ENCODE results near the gene PRPSAP1.

PRPSAP1 gene

GRCh38 chr17:76304226-76305134 lies 49.2 kb downstream of the PRPSAP1 start:
- Histone ChIP-seq H3K9me3 (replicated peaks; ENCODE audit: low read length) (no peaks in the 10 kb centered on the region), H3K27me3 (ENCODE audit: control insufficient read depth, insufficient read depth, low read length) (no peaks in the 10 kb centered on the region), H3K4me3 (ENCODE audit: low read length) (no peak overlapping the region), H3K4me2 (ENCODE audit: low read length) (no peak overlapping the region), H3K9ac (ENCODE audit: low read depth, low read length) (no peak overlapping the region), H3K4me1 (ENCODE audit: control insufficient read depth, insufficient read depth, low read length) (no peaks in the 10 kb centered on the region), H3K36me3 (ENCODE audit: insufficient read depth, low read length) (peaks cover 3% of the 10 kb centered on the region)

DNA sequence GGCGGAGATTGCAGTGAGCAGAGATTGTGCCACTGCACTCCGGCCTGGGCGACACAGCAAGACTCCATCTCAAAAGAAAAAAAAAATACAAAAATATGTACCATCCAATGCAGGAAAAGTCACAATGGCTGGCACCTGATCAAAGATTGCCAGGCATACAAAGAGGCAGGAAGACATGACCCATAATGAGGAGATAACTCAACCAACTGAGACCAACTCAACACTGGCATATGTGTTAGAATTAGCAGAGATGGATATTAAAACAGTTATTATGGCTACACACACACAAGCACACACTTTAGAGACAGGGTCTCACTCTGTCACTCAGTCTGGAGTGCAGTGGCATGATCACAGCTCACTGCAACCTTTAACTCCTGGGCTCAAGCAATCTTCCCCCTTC lies 56.3 kb downstream of the PRPSAP1 start:
- no peak overlapping the region for H3K4me2 ChIP-seq (ENCODE audit: low read length)
- H3K9me3 ChIP-seq (replicated peaks; ENCODE audit: low read length) = no peaks in the 10 kb centered on the region
- no peaks in the 10 kb centered on the region for H3K27me3 ChIP-seq (ENCODE audit: control insufficient read depth, insufficient read depth, low read length)
- no peak overlapping the region for H3K9ac ChIP-seq (ENCODE audit: low read depth, low read length)
- no peak overlapping the region for H3K4me3 ChIP-seq (ENCODE audit: low read length)
- H3K4me1 ChIP-seq (ENCODE audit: control insufficient read depth, insufficient read depth, low read length) = no peaks in the 10 kb centered on the region
- H3K36me3 ChIP-seq (ENCODE audit: insufficient read depth, low read length) = peaks cover 8% of the 10 kb centered on the region

- Histone ChIP-seq H3K9me3 (replicated peaks; ENCODE audit: low read length) (no peaks in the 10 kb centered on the region), H3K4me3 (ENCODE audit: low read length) (no peak overlapping the region), H3K36me3 (ENCODE audit: insufficient read depth, low read length) (peaks cover 8% of the 10 kb centered on the region), H3K4me2 (ENCODE audit: low read length) (no peak overlapping the region), H3K27me3 (ENCODE audit: control insufficient read depth, insufficient read depth, low read length) (no peaks in the 10 kb centered on the region), H3K4me1 (ENCODE audit: control insufficient read depth, insufficient read depth, low read length) (no peaks in the 10 kb centered on the region), H3K9ac (ENCODE audit: low read depth, low read length) (no peak overlapping the region)
Observed at GRCh38 chr17:76296889-76297288, 56.8 kb downstream of the PRPSAP1 start.

DNA sequence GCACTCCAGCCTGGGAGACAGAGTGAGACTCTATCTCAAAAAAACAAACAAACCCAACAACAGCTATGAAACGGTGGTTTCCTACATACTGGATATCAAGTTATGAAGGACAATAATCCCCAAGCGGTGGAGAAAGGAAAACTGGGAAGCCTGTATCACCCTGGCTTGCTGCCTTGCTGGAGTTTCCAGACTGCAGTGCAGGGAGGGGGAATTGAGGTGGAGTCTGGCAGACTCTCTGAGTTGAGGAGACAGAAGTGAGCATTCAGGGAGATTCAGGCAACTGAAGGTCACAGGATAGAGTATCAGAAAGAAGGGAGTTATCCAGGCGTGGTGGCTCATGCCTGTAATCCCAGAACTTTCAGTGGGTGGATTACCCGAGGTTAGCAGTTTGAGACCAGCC lies 57.5 kb downstream of the PRPSAP1 start:
- Histone ChIP-seq H3K4me1 (ENCODE audit: control insufficient read depth, insufficient read depth, low read length) (no peaks in the 10 kb centered on the region), H3K9me3 (replicated peaks; ENCODE audit: low read length) (no peaks in the 10 kb centered on the region), H3K36me3 (ENCODE audit: insufficient read depth, low read length) (peaks cover 8% of the 10 kb centered on the region), H3K9ac (ENCODE audit: low read depth, low read length) (no peak overlapping the region), H3K4me2 (ENCODE audit: low read length) (no peak overlapping the region), H3K27me3 (ENCODE audit: control insufficient read depth, insufficient read depth, low read length) (no peaks in the 10 kb centered on the region), H3K4me3 (ENCODE audit: low read length) (no peak overlapping the region)

DNA sequence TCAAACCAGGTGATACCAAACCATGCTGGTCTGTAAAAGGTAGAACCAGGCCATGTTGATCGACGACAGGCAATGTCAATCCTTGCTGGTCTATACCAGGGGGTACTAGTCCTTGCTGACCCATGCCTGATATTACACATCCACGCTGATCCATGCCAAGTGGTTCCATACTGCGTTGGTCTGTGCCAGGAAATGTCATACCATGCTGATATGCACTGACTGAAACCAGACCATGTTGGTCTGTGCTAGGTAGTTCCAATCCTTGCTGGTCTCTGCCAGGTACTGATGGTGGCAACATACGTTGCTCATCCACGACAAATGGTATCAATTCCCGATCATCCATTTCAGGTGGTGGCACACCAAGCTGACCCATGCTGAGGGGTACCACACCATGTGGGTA lies 60.6 kb downstream of the PRPSAP1 start:
- Histone ChIP-seq H3K9ac (ENCODE audit: low read depth, low read length) (no peak overlapping the region), H3K9me3 (replicated peaks; ENCODE audit: low read length) (no peaks in the 10 kb centered on the region), H3K4me1 (ENCODE audit: control insufficient read depth, insufficient read depth, low read length) (no peaks in the 10 kb centered on the region), H3K4me2 (ENCODE audit: low read length) (no peak overlapping the region), H3K4me3 (ENCODE audit: low read length) (no peak overlapping the region), H3K36me3 (ENCODE audit: insufficient read depth, low read length) (peaks cover 8% of the 10 kb centered on the region), H3K27me3 (ENCODE audit: control insufficient read depth, insufficient read depth, low read length) (no peaks in the 10 kb centered on the region)

DNA sequence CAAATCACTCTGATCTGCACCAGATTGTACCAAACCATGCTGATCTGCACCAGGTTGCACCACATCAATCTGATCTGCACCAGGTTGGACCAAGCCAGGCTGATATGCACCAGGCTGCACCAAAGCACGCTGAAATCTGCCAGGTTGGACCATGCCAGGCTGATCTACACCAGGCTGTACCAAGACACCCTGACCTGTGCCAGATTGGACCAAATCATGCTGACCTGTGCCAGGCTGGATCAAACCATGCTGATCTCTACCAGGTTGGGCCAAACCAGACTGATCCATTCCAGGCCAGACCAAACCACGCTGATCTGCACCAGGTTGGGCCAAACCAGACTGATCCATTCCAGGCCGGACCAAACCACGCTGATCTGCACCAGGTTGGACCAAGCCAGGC lies 61.1 kb downstream of the PRPSAP1 start:
- no peaks in the 10 kb centered on the region for H3K27me3 ChIP-seq (ENCODE audit: control insufficient read depth, insufficient read depth, low read length)
- H3K9ac ChIP-seq (ENCODE audit: low read depth, low read length) = no peak overlapping the region
- no peak overlapping the region for H3K4me2 ChIP-seq (ENCODE audit: low read length)
- H3K4me1 ChIP-seq (ENCODE audit: control insufficient read depth, insufficient read depth, low read length) = no peaks in the 10 kb centered on the region
- no peak overlapping the region for H3K4me3 ChIP-seq (ENCODE audit: low read length)
- peaks cover 8% of the 10 kb centered on the region for H3K36me3 ChIP-seq (ENCODE audit: insufficient read depth, low read length)
- no peaks in the 10 kb centered on the region for H3K9me3 ChIP-seq (replicated peaks; ENCODE audit: low read length)

- H3K4me3 ChIP-seq (ENCODE audit: low read length) = no peak overlapping the region
- H3K9ac ChIP-seq (ENCODE audit: low read depth, low read length) = no peak overlapping the region
- H3K9me3 ChIP-seq (replicated peaks; ENCODE audit: low read length) = no peaks in the 10 kb centered on the region
- peaks cover 3% of the 10 kb centered on the region for H3K4me1 ChIP-seq (ENCODE audit: control insufficient read depth, insufficient read depth, low read length)
- H3K36me3 ChIP-seq (ENCODE audit: insufficient read depth, low read length) = no peaks in the 10 kb centered on the region
- no peak overlapping the region for H3K4me2 ChIP-seq (ENCODE audit: low read length)
- no peaks in the 10 kb centered on the region for H3K27me3 ChIP-seq (ENCODE audit: control insufficient read depth, insufficient read depth, low read length)
Observed at GRCh38 chr17:76281573-76282371, 71.9 kb downstream of the PRPSAP1 start.

DNA sequence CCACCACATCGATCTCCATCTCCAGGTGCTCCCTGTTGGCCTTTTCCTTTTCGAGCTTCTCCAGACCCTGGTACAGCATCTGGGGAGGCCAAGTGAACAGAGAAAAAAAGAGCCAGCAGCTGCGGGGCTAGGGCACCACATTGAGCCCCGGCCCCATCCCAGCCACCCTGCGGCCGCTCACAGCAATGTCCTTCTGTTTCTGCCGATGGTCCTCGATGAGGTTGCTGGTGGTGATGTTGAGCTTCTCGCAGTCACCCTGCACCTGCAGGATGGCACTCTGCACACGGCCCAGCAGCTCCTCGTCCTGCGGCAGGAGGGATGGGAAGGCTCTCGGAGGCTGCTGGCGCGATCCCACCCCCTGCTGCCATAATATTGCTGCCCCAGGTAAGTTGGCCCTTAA lies 73.1 kb downstream of the PRPSAP1 start:
- Histone ChIP-seq H3K9ac (ENCODE audit: low read depth, low read length) (no peak overlapping the region), H3K27me3 (ENCODE audit: control insufficient read depth, insufficient read depth, low read length) (no peaks in the 10 kb centered on the region), H3K36me3 (ENCODE audit: insufficient read depth, low read length) (no peaks in the 10 kb centered on the region), H3K4me1 (ENCODE audit: control insufficient read depth, insufficient read depth, low read length) (peaks cover 5% of the 10 kb centered on the region), H3K9me3 (replicated peaks; ENCODE audit: low read length) (no peaks in the 10 kb centered on the region), H3K4me2 (ENCODE audit: low read length) (no peak overlapping the region), H3K4me3 (ENCODE audit: low read length) (no peak overlapping the region)

- Histone ChIP-seq H3K4me2 (ENCODE audit: low read length) (no peak overlapping the region), H3K4me3 (ENCODE audit: low read length) (no peak overlapping the region), H3K9ac (ENCODE audit: low read depth, low read length) (no peak overlapping the region), H3K36me3 (ENCODE audit: insufficient read depth, low read length) (no peaks in the 10 kb centered on the region), H3K27me3 (ENCODE audit: control insufficient read depth, insufficient read depth, low read length) (no peaks in the 10 kb centered on the region), H3K4me1 (ENCODE audit: control insufficient read depth, insufficient read depth, low read length) (peaks cover 5% of the 10 kb centered on the region), H3K9me3 (replicated peaks; ENCODE audit: low read length) (no peaks in the 10 kb centered on the region)
Observed at GRCh38 chr17:76279742-76280287, 73.9 kb downstream of the PRPSAP1 start.

DNA sequence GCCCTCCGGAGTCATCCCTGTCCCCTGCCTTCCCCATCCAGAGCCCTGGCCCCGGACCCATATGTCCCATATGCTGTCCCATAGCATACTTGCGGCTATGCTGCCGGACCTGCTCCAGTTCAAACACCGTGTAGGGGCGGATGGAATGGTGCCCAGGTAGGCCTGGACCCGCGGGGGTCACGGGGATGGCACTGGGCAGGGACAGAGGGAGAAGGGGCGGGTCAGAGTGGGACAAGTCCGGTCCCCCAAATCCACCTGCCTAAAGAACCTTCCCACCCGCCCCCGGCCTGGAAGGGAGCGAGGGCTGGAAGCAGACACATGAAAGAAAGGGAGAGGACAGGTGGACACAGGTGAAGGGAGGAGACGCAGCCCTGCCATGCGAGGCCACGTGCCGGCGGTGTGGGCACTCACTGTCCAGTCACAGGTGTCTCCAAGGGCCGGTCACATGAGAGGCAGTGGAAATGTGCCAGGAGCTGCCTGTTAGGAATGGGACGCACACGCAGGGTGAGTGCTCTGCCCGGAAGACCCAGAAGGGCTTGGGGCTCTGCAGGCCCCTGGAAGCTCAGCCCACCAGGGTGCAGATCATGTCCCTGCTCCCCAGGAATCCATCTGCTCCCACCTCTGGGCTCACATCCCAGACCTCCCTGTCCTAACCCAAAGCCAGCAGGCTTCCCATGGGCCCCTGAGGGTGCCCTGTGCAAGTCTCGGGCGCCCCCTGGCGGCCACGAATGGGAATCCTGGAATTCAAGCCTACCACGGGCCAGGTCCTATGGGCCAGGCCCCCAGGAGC lies 74.6 kb downstream of the PRPSAP1 start:
- Histone ChIP-seq H3K4me1 (ENCODE audit: control insufficient read depth, insufficient read depth, low read length) (peaks cover 5% of the 10 kb centered on the region), H3K36me3 (ENCODE audit: insufficient read depth, low read length) (no peaks in the 10 kb centered on the region)

More for the DNA sequence above, 74.6 kb downstream of the PRPSAP1 start:
- Histone ChIP-seq H3K9ac (ENCODE audit: low read depth, low read length) (no peak overlapping the region), H3K27me3 (ENCODE audit: control insufficient read depth, insufficient read depth, low read length) (no peaks in the 10 kb centered on the region), H3K4me2 (ENCODE audit: low read length) (no peak overlapping the region), H3K9me3 (replicated peaks; ENCODE audit: low read length) (no peaks in the 10 kb centered on the region), H3K4me3 (ENCODE audit: low read length) (no peak overlapping the region)

Measured in skeletal muscle satellite cell (primary cell).